Activated naive CD4-positive, alpha-beta T cell treated with anti-CD3 and anti-CD28 coated beads for 36 hours (primary cell): ENCODE results near the gene TMEM215. TPM values are rescaled to one million over a fixed set of nuclear protein-coding genes. Genes with fewer than 3 reads are reported as not detected.

Source experiments
- CTCF ChIA-PET: fragments of 350-600 bp; sonication (Branson Sonifier 250); formaldehyde crosslinking; loops from one replicate; lab custom pipeline; 2021; ENCODE audit warnings: antibody characterized with exemption; lab: Charles Lee
- DNase-seq: peaks from one replicate; pipeline ENCODE4 v3.0.0-alpha.2; 2020
- H3K27ac Mint-ChIP-seq: one replicate; pipeline ENCODE4 v1.8.0; 2021; ENCODE audit warnings: mild to moderate bottlenecking, mixed read lengths
- H3K27me3 Mint-ChIP-seq: one replicate; pipeline ENCODE4 v1.8.0; 2021; ENCODE audit warnings: low read depth, mixed read lengths
- H3K36me3 Mint-ChIP-seq: one replicate; pipeline ENCODE4 v1.8.0; 2021; ENCODE audit warnings: low read depth, mixed read lengths
- H3K4me1 Mint-ChIP-seq: one replicate; pipeline ENCODE4 v1.8.0; 2021; ENCODE audit warnings: low read depth, mixed read lengths
- H3K4me3 Mint-ChIP-seq: one replicate; pipeline ENCODE4 v1.8.0; 2021; ENCODE audit warnings: mild to moderate bottlenecking, moderate library complexity, mixed read lengths
- H3K9me3 Mint-ChIP-seq: one replicate; pipeline ENCODE4 v1.8.0; 2021; ENCODE audit warnings: mixed read lengths
- intact Hi-C: fragments of 100-400 bp; cut with micrococcal nuclease; formaldehyde crosslinking; loops from one replicate; pipeline ENCODE4 v1.15.1; 2023
- total RNA-seq, 2 experiments: library from RNA; stranded (reverse); gene quantifications; one replicate each; pipeline ENCODE4 v1.2.3, GENCODE V29; 2021

TMEM215 gene, protein sequence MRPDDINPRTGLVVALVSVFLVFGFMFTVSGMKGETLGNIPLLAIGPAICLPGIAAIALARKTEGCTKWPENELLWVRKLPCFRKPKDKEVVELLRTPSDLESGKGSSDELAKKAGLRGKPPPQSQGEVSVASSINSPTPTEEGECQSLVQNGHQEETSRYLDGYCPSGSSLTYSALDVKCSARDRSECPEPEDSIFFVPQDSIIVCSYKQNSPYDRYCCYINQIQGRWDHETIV
- not detected for total RNA-seq

GRCh38 chr9:32783168-32783891 is at the start of gene TMEM215:
Gene TMEM215, plus strand, starts transcription at chr9:32783540. Its CDS starts 644 bp downstream, at chr9:32784184.
- no peak within 1 kb of the TSS for H3K27ac Mint-ChIP-seq
- no peaks in the 10 kb centered on the region for H3K9me3 Mint-ChIP-seq
- CTCF ChIA-PET = no interaction called here
- intact Hi-C loops = no loop called here
- DNase-seq = no peak
- peaks cover 38% of the 10 kb centered on the region for H3K27me3 Mint-ChIP-seq
- no peak within 1 kb of the TSS for H3K4me3 Mint-ChIP-seq
- H3K36me3 Mint-ChIP-seq = no peaks in the 10 kb centered on the region
- no peaks in the 10 kb centered on the region for H3K4me1 Mint-ChIP-seq

- H3K9me3 Mint-ChIP-seq = no peaks in the 10 kb centered on the region
- H3K36me3 Mint-ChIP-seq = no peaks in the 10 kb centered on the region
- H3K27ac Mint-ChIP-seq = no peak overlapping the region
- no peak for DNase-seq
- intact Hi-C loops = no loop called here
- CTCF ChIA-PET = interaction anchor here (0.6 kb wide), 1 partner anchor 644 kb away, joined by 3 read pairs; no protein-coding TSS in a partner anchor
- no peaks in the 10 kb centered on the region for H3K4me1 Mint-ChIP-seq
- no peaks in the 10 kb centered on the region for H3K27me3 Mint-ChIP-seq
- H3K4me3 Mint-ChIP-seq = no peak overlapping the region
Measured at GRCh38 chr9:32735476-32735875, 47.9 kb upstream of the TMEM215 start.

- H3K27ac Mint-ChIP-seq = no peak overlapping the region
- intact Hi-C loops = no loop called here
- no peaks in the 10 kb centered on the region for H3K9me3 Mint-ChIP-seq
- no peaks in the 10 kb centered on the region for H3K27me3 Mint-ChIP-seq
- CTCF ChIA-PET = no interaction called here
- no peaks in the 10 kb centered on the region for H3K4me1 Mint-ChIP-seq
- DNase-seq = no peak
- no peak overlapping the region for H3K4me3 Mint-ChIP-seq
- H3K36me3 Mint-ChIP-seq = no peaks in the 10 kb centered on the region
Measured at GRCh38 chr9:32737378-32737777, 46.0 kb upstream of the TMEM215 start.

DNA sequence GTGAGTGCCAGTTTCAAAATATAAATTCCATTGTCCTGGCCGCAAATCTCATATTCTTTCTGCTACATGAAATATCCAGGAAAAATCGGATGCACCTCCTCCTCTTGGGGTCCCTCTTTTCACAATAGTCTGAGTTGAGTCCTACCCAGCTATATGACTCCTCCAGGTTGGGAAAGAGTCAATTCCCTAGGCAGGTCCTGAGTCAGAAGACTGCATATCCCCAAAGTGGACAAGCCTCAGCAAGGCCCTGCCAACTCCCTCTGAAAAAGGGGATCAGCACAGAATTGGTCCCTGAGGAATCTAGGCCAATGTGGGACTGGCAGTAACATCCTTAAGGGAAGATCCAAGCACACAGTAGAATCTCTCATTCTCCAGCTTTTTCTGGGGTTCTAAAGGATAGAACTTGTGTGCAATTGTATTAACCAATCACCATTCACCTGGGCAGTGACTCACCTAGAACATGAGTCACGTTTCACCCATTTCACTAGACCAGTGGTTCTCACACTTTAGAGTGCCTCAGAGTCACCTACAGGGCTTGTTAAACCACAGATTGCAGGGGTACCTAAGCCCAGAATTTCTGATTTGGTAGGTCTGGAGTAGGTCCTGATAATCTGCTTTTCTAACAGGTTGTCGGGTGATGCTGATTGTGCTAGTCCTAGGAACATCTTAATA is 44.7 kb upstream of the TMEM215 start:
- Mint-ChIP-seq H3K4me1 (no peaks in the 10 kb centered on the region), H3K27ac (no peak overlapping the region), H3K9me3 (no peaks in the 10 kb centered on the region), H3K36me3 (no peaks in the 10 kb centered on the region), H3K4me3 (no peak overlapping the region), H3K27me3 (no peaks in the 10 kb centered on the region)
- CTCF ChIA-PET = no interaction called here
- intact Hi-C loops = no loop called here
- no peak for DNase-seq

DNA sequence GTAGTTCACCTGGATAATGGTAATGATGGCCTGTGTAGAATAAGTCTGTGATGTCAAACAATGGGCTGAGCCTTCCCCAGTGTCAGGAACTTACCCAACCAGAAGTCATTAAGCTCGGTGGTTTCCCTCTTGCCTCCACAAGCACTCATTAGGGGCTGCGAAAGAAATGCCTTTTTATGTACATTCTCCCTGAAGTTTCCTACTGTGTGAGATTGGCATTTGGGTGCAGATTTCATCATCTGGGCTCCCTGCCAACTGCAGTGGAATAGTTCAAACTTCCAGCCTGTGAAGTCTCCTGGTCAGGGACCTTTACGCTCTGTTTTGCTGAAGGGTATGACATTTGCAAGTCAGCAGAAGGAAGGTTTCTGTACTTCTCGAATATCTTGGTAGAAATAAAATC is 41.6 kb upstream of the TMEM215 start:
- Mint-ChIP-seq H3K27ac (no peak overlapping the region), H3K27me3 (no peaks in the 10 kb centered on the region), H3K4me1 (no peaks in the 10 kb centered on the region), H3K9me3 (peaks cover 1% of the 10 kb centered on the region), H3K36me3 (no peaks in the 10 kb centered on the region), H3K4me3 (no peak overlapping the region)
- DNase-seq = no peak
- intact Hi-C loops = no loop called here
- CTCF ChIA-PET = no interaction called here

- CTCF ChIA-PET = no interaction called here
- no peak overlapping the region for H3K27ac Mint-ChIP-seq
- H3K27me3 Mint-ChIP-seq = no peaks in the 10 kb centered on the region
- intact Hi-C loops = no loop called here
- no peak overlapping the region for H3K4me3 Mint-ChIP-seq
- peaks cover 1% of the 10 kb centered on the region for H3K9me3 Mint-ChIP-seq
- DNase-seq = no peak
- no peaks in the 10 kb centered on the region for H3K4me1 Mint-ChIP-seq
- no peaks in the 10 kb centered on the region for H3K36me3 Mint-ChIP-seq
Measured at GRCh38 chr9:32742296-32742695, 41.0 kb upstream of the TMEM215 start.

DNA sequence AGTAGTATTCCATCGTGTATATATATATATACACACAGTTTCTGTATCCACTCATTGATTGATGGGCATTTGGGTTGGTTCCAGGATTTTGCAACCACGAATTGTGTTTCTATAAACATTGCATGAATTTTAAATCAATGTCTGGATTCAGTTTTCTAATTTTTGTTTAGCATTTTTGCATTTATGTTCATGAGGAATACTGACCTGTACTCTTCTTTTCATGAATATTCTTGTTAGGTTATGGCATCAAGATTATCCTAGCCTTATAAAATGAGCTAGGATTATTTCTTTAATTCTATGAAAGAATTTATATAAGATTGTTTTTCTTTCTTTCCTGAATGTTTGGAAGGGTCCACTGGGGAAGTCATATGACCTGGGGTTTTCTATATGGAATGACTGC is 35.3 kb upstream of the TMEM215 start:
- Mint-ChIP-seq H3K36me3 (no peaks in the 10 kb centered on the region), H3K4me1 (no peaks in the 10 kb centered on the region), H3K27me3 (no peaks in the 10 kb centered on the region), H3K4me3 (no peak overlapping the region), H3K9me3 (peaks cover 1% of the 10 kb centered on the region), H3K27ac (no peak overlapping the region)
- intact Hi-C loops = no loop called here
- no peak for DNase-seq
- CTCF ChIA-PET = no interaction called here

DNA sequence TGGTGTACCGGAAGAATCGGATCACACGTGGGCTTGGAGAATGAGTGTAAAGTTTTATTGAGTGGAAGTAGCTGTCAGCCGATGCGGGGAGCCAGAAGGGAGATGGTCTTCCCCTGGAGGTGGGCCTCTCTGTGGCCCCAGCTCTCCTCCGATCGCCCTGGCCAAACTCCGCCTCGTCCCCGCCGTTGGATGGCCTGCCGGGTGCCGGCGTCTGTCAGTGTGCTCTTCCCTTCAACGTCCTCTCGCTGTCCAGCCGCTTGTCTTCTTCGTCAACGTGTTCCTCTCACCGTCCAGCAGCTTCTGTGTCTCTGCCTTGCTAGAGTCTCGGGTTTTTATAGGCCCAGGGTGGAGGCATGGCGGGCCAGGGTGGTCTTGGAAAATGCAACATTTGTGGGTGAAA is 27.6 kb upstream of the TMEM215 start:
- Mint-ChIP-seq H3K4me1 (no peaks in the 10 kb centered on the region), H3K9me3 (no peaks in the 10 kb centered on the region), H3K27me3 (peaks cover 6% of the 10 kb centered on the region), H3K36me3 (no peaks in the 10 kb centered on the region), H3K4me3 (no peak overlapping the region), H3K27ac (no peak overlapping the region)
- no peak for DNase-seq
- intact Hi-C loops = no loop called here
- CTCF ChIA-PET = no interaction called here

- Mint-ChIP-seq H3K27me3 (peaks cover 8% of the 10 kb centered on the region), H3K36me3 (no peaks in the 10 kb centered on the region), H3K9me3 (no peaks in the 10 kb centered on the region), H3K4me1 (no peaks in the 10 kb centered on the region), H3K27ac (no peak overlapping the region), H3K4me3 (no peak overlapping the region)
- no peak for DNase-seq
- CTCF ChIA-PET = no interaction called here
- intact Hi-C loops = loop anchor here (10.0 kb wide), 1 partner anchor 201 kb away; no protein-coding TSS in a partner anchor
Measured at GRCh38 chr9:32764139-32764538, 19.2 kb upstream of the TMEM215 start.

GRCh38 chr9:32775283-32775682 is 8.1 kb upstream of the TMEM215 start:
- no peak for DNase-seq
- Mint-ChIP-seq H3K4me3 (no peak overlapping the region), H3K9me3 (peaks cover 11% of the 10 kb centered on the region), H3K27ac (no peak overlapping the region), H3K36me3 (no peaks in the 10 kb centered on the region), H3K4me1 (no peaks in the 10 kb centered on the region), H3K27me3 (peaks cover 7% of the 10 kb centered on the region)
- CTCF ChIA-PET = no interaction called here
- intact Hi-C loops = no loop called here

- H3K27me3 Mint-ChIP-seq = peaks cover 12% of the 10 kb centered on the region
- CTCF ChIA-PET = no interaction called here
- no peaks in the 10 kb centered on the region for H3K4me1 Mint-ChIP-seq
- H3K36me3 Mint-ChIP-seq = no peaks in the 10 kb centered on the region
- no peak overlapping the region for H3K27ac Mint-ChIP-seq
- no peak for DNase-seq
- H3K9me3 Mint-ChIP-seq = peaks cover 11% of the 10 kb centered on the region
- H3K4me3 Mint-ChIP-seq = no peak overlapping the region
- intact Hi-C loops = no loop called here
Measured at GRCh38 chr9:32776201-32776600, 7.1 kb upstream of the TMEM215 start.

GRCh38 chr9:32782476-32783167 is 718 bp upstream of the TMEM215 start:
- no peak overlapping the region for H3K27ac Mint-ChIP-seq
- peaks cover 38% of the 10 kb centered on the region for H3K27me3 Mint-ChIP-seq
- intact Hi-C loops = no loop called here
- H3K9me3 Mint-ChIP-seq = no peaks in the 10 kb centered on the region
- no peak overlapping the region for H3K4me3 Mint-ChIP-seq
- CTCF ChIA-PET = no interaction called here
- no peaks in the 10 kb centered on the region for H3K36me3 Mint-ChIP-seq
- DNase-seq = no peak
- H3K4me1 Mint-ChIP-seq = no peaks in the 10 kb centered on the region
